HepG2 (cell line): ENCODE results near the gene HLA-DOA. TPM values are rescaled to one million over a fixed set of nuclear protein-coding genes. Genes with fewer than 3 reads are reported as not detected.

ENCODE experiments used
- CHD2 ChIP-seq: IDR thresholded peaks from 2 replicates; pipeline ENCODE4 v1.6.1; 2011; ENCODE audit warnings: low read depth, low read length, improper control_type of control experiment
- HNRNPL ChIP-seq: fragments of 200-400 bp; formaldehyde crosslinking; IDR thresholded peaks from 2 replicates; pipeline ENCODE4 v1.6.1; 2017; ENCODE audit warnings: mild to moderate bottlenecking, low read depth, low read length
- MAF1 ChIP-seq: sonication (generic); formaldehyde crosslinking; IDR thresholded peaks from 2 replicates; pipeline ENCODE4 v1.5.0; 2020; ENCODE audit warnings: missing genetic modification reagents, borderline replicate concordance
- NR2F6 ChIP-seq, 2 experiments: IDR thresholded peaks; 2 replicates each; pipeline ENCODE4 v1.6.1; 2016; ENCODE audit warnings: antibody characterized with exemption in 1 of 2, mild to moderate bottlenecking in 1 of 2
- PHF20 ChIP-seq: sonication (generic); formaldehyde crosslinking; IDR thresholded peaks from 2 replicates; pipeline ENCODE4 v1.5.0; 2020; ENCODE audit warnings: mild to moderate bottlenecking, missing genetic modification reagents
- REL ChIP-seq: sonication (generic); formaldehyde crosslinking; conservative IDR thresholded peaks from 2 replicates; pipeline ENCODE4 v1.8.0; 2022; ENCODE audit warnings: mild to moderate bottlenecking, missing genetic modification reagents, moderate library complexity
- RXRB ChIP-seq: IDR thresholded peaks from 2 replicates; pipeline ENCODE4 v1.6.1; 2016; ENCODE audit warnings: borderline replicate concordance, missing genetic modification reagents, missing compliant biosample characterization
- TEAD2 ChIP-seq: sonication (generic); formaldehyde crosslinking; IDR thresholded peaks from 2 replicates; pipeline ENCODE4 v1.9.0; 2021; ENCODE audit warnings: missing genetic modification reagents
- TGIF2 ChIP-seq: IDR thresholded peaks from 2 replicates; pipeline ENCODE4 v1.6.1; 2016; ENCODE audit warnings: control low read depth, missing compliant biosample characterization
- XBP1 ChIP-seq: sonication (generic); formaldehyde crosslinking; IDR thresholded peaks from 2 replicates; pipeline ENCODE4 v1.5.0; 2020; ENCODE audit warnings: missing genetic modification reagents
- ZNF350 ChIP-seq: sonication (generic); formaldehyde crosslinking; IDR thresholded peaks from 2 replicates; pipeline ENCODE4 v1.4.0; 2020; ENCODE audit warnings: mild to moderate bottlenecking, low read depth, missing genetic modification reagents, borderline replicate concordance
- ZNF556 ChIP-seq: sonication (generic); formaldehyde crosslinking; IDR thresholded peaks from 2 replicates; pipeline ENCODE4 v1.4.0; 2020; ENCODE audit warnings: mild to moderate bottlenecking, missing genetic modification reagents, borderline replicate concordance
- ZNF570 ChIP-seq: sonication (generic); formaldehyde crosslinking; IDR thresholded peaks from 2 replicates; pipeline ENCODE4 v1.4.0; 2020; ENCODE audit warnings: mild to moderate bottlenecking, missing genetic modification reagents, borderline replicate concordance
- polyA plus RNA-seq, 8 experiments: library from polyadenylated mRNA; depleted of rRNA in 3 of 8; stranded (reverse) in 7 of 8; unstranded in 1 of 8; fragments of >200 nt; fragmentation: Illumina TruSeq in 4 of 8; extraction: Trizol in 4 of 8; gene quantifications; 2 replicates each; pipeline versions ENCODE4 v1.2.1 to v1.2.3, GENCODE V29; 2011 to 2016; ENCODE audit warnings: low read depth in 4 of 8, missing spikeins in 1 of 8, mixed read lengths in 1 of 8; ENCODE audit not compliant: insufficient read depth in 1 of 8
- total RNA-seq, 5 experiments: library from RNA; depleted of rRNA; stranded (reverse); fragments of >200 nt; fragmentation: Illumina TruSeq; extraction: Trizol; gene quantifications; 2 replicates each; pipeline ENCODE4 v1.2.3, GENCODE V29; 2016; ENCODE audit warnings: low read depth in 1 of 5

HLA-DOA gene
- total and polyA plus RNA-seq, 2 of the 13 experiments (the other 11 are each of a cell fraction or from before 2014, with no cell fraction given) = 0.03 to 0.09 TPM

GRCh38 chr6:32969685-32970412 lies 39.5 kb downstream of the HLA-DOA start (continued):
- TF ChIP-seq PHF20 (CRISPR knock-in tag) (peak; percentile 42; the same call in 1 of the 2 replicates), XBP1 (CRISPR knock-in tag) (0 out of 2 replicates have a peak, but pooled peaks have one; percentile 27), CHD2 (peak; percentile 70; the same call in 1 of the 2 replicates), ZNF570 (no peak; the same call in 1 of the 2 replicates), TEAD2 (CRISPR knock-in tag) (0 out of 2 replicates have a peak, but pooled peaks have one; percentile 40), RXRB (CRISPR knock-in tag) (0 out of 2 replicates have a peak, but pooled peaks have one; percentile 38), TGIF2 (CRISPR knock-in tag) (peak; percentile 50), ZNF556 (CRISPR knock-in tag) (peak; percentile 54; the same call in 1 of the 2 replicates), HNRNPL (peak; percentile 86), NR2F6 (IDR thresholded peaks at IDR 0.05) (peak; percentile 17; the same call in 1 of the 2 replicates), NR2F6 (CRISPR knock-in tag; IDR thresholded peaks at IDR 0.05) (no peak), MAF1 (CRISPR knock-in tag) (peak; percentile 62; the same call in 1 of the 2 replicates), REL (CRISPR knock-in tag) (0 out of 2 replicates have a peak, but pooled peaks have one; percentile 55), ZNF350 (CRISPR knock-in tag) (peak; percentile 30; the same call in 1 of the 2 replicates)
- TF ChIP-seq, all 625 proteins: peak for 209
